Measurements from ENCODE around the gene KPNB1. TPM values are rescaled to one million over a fixed set of nuclear protein-coding genes. Genes with fewer than 3 reads are reported as not detected.

Gene KPNB1
- total and polyA plus RNA-seq, 2 of the 4 experiments (the other 2 are of a cell fraction): 206 to 1,082 TPM

- Histone ChIP-seq H3K18ac (ENCODE audit: low read depth, low read length) (peak overlapping the region; percentile 53; the same call in 1 of the 2 replicates), H3K4me3 (ENCODE audit: insufficient read depth, low read depth, low read length) (no peak overlapping the region), H3K27me3 (ENCODE audit: control insufficient read depth, insufficient read depth, low read length) (no peaks in the 10 kb centered on the region), H3K14ac (replicated peaks; ENCODE audit: low read depth, low read length) (peak overlapping the region; percentile 90), H2AK9ac (replicated peaks; ENCODE audit: low read depth, low read length, poor library complexity) (no peak overlapping the region), H3K4ac (ENCODE audit: low read depth, low read length) (peak overlapping the region; percentile 93), H4K8ac (ENCODE audit: low read depth in 2 of 2, low read length in 2 of 2) (peak overlapping the region in 1 of 2 experiments; percentile 76; a peak in 3 of 4 replicates), H2BK20ac (ENCODE audit: low read depth, low read length) (peak overlapping the region; percentile 91), H4K20me1 (ENCODE audit: insufficient read depth, low read length) (peaks cover 4% of the 10 kb centered on the region), H3K9me1 (ENCODE audit: insufficient read depth, low read length) (0 out of 2 replicates have a peak, but pooled peaks cover 3% of the 10 kb centered on the region), H3K36me3 (ENCODE audit: control insufficient read depth, insufficient read depth, low read length) (peaks cover 14% of the 10 kb centered on the region), H4K5ac (ENCODE audit: low read depth, low read length) (peak overlapping the region; percentile 35; the same call in 1 of the 2 replicates), H3K9me3 (ENCODE audit: control insufficient read depth, insufficient read depth, low read length) (no peaks in the 10 kb centered on the region), H2BK5ac (ENCODE audit: low read depth, low read length, poor library complexity, severe bottlenecking) (peak overlapping the region; percentile 96), H3K4me1 (ENCODE audit: control insufficient read depth, insufficient read depth, low read length) (peaks cover 13% of the 10 kb centered on the region), H3K27ac (ENCODE audit: insufficient read depth, low read length) (peak overlapping the region; percentile 45), H4K91ac (ENCODE audit: insufficient read depth, low read depth, low read length) (peak overlapping the region; percentile 86), H2BK120ac (ENCODE audit: low read depth, low read length) (peak overlapping the region; percentile 92), H2AFZ (replicated peaks; ENCODE audit: low read length, poor library complexity) (no peak overlapping the region), H3K4me2 (ENCODE audit: low read depth, low read length) (peak overlapping the region; percentile 47; the same call in 1 of the 2 replicates), H2AK5ac (ENCODE audit: low read depth, low read length) (peak overlapping the region; percentile 61; the same call in 1 of the 2 replicates), H3K23ac (ENCODE audit: low read depth, low read length) (peak overlapping the region; percentile 80), H2BK15ac (ENCODE audit: low read depth, low read length) (peak overlapping the region; percentile 92; the same call in 1 of the 3 replicates), H3K56ac (ENCODE audit: extremely low read depth, insufficient read depth, low read length) (peak overlapping the region; percentile 86; the same call in 1 of the 2 replicates), H3K9ac (ENCODE audit: low read depth, low read length) (peak overlapping the region; percentile 9; the same call in 1 of the 2 replicates), H3K79me1 (ENCODE audit: low read depth in 1 of 2, low read length in 2 of 2) (peaks cover 12 to 24% of the 10 kb centered on the region in 2 experiments; a peak in 3 of 4 replicates)
- BruUV-seq (replicated peaks): TSS peak; percentile 88
- DNase-seq (no peak), ATAC-seq (ENCODE audit: low read depth) (peak; percentile 13; the same call in 1 of the 2 replicates)
- POLR2A ChIA-PET (ENCODE audit: unreplicated experiment): no interaction called here
- no CpG with 5 or more reads among the region's 2 CpGs for WGBS, 2 experiments (ENCODE audit: extremely low coverage in 2 of 2, insufficient read length in 1 of 2)
- TF ChIP-seq CTCF (conservative IDR thresholded peaks at IDR 0.05; ENCODE audit: low read depth, low read length) (no peak), RCOR1 (IDR thresholded peaks at IDR 0.05; ENCODE audit: insufficient replicate concordance, low read length) (no peak), BHLHE40 (IDR thresholded peaks at IDR 0.05; ENCODE audit: low read depth, low read length) (no peak), RAD21 (IDR thresholded peaks at IDR 0.05; ENCODE audit: low read length) (no peak), CEBPB (IDR thresholded peaks at IDR 0.05; ENCODE audit: low read depth, low read length) (no peak), FOS (IDR thresholded peaks at IDR 0.05; ENCODE audit: low read depth, low read length) (no peak), CHD1 (IDR thresholded peaks at IDR 0.05; ENCODE audit: low read depth, low read length) (no peak), NFE2L2 (IDR thresholded peaks at IDR 0.05; ENCODE audit: low read depth, low read length) (no peak), MAFK (IDR thresholded peaks at IDR 0.05; ENCODE audit: low read depth, low read length) (no peak), SMC3 (IDR thresholded peaks at IDR 0.05; ENCODE audit: low read depth, low read length) (no peak), MXI1 (IDR thresholded peaks at IDR 0.05; ENCODE audit: borderline replicate concordance, low read depth, low read length) (no peak), MAZ (IDR thresholded peaks at IDR 0.05; ENCODE audit: borderline replicate concordance, low read depth, low read length) (no peak), RFX5 (IDR thresholded peaks at IDR 0.05; ENCODE audit: low read depth, low read length) (no peak), USF2 (IDR thresholded peaks at IDR 0.05; ENCODE audit: low read depth, low read length) (no peak), ELK1 (IDR thresholded peaks at IDR 0.05; ENCODE audit: borderline replicate concordance, low read depth, low read length) (no peak), POLR2A (IDR thresholded peaks at IDR 0.05; ENCODE audit: low read depth, low read length) (no peak)
- dilution Hi-C loops (cut with HindIII; ENCODE audit: low sequenced_read_pairs, unreplicated experiment): no loop called here
- intact Hi-C loops (cut with micrococcal nuclease): loop anchor here (2.0 to 5.0 kb wide), 2 partner anchors 27 to 260 kb away; partner anchors contain the start of gene KPNB1
- in situ Hi-C loops (cut with MboI; ENCODE audit: low sequenced_read_pairs): loop anchor here (25.0 kb wide), 1 partner anchor 460 kb away; no protein-coding TSS in a partner anchor
- CTCF ChIA-PET: interaction anchor here (0.8 kb wide), 1 partner anchor 18 kb away, joined by 3 read pairs; no protein-coding TSS in a partner anchor
Observed at GRCh38 chr17:47622180-47622549, 27.6 kb upstream of the KPNB1 start.

All from IMR-90 (cell line).